Measurements from ENCODE around the gene ERVH48-1.

- no peak for TF ChIP-seq CTCF (IDR thresholded peaks at IDR 0.05)
- no peak for TF ChIP-seq POLR2A (IDR thresholded peaks at IDR 0.05; ENCODE audit: low read depth)
- no peak for TF ChIP-seq POLR2AphosphoS5 (IDR thresholded peaks at IDR 0.05)
- no peak for TF ChIP-seq EP300 (IDR thresholded peaks at IDR 0.05)
Observed at GRCh38 chr21:42929969-42930368, 4.5 kb upstream of the ERVH48-1 start.
